Nephron progenitor cell (in vitro differentiated cells): ENCODE measurements around the gene TMOD1.

Experiments used
- DNase-seq: peaks from one replicate; pipeline ENCODE4 v3.0.0; 2021
- H3K27ac Mint-ChIP-seq: 2 replicates; pipeline ENCODE4 v1.8.0; 2021; ENCODE audit warnings: mild to moderate bottlenecking, moderate library complexity, mixed read lengths
- H3K27me3 Mint-ChIP-seq: 2 replicates; pipeline ENCODE4 v1.8.0; 2021; ENCODE audit warnings: mild to moderate bottlenecking, low read depth, mixed read lengths; ENCODE audit not compliant: poor library complexity
- H3K36me3 Mint-ChIP-seq: 2 replicates; pipeline ENCODE4 v1.8.0; 2021; ENCODE audit warnings: low read depth, mixed read lengths
- H3K4me1 Mint-ChIP-seq: 2 replicates; pipeline ENCODE4 v1.8.0; 2021; ENCODE audit warnings: mixed read lengths
- H3K4me3 Mint-ChIP-seq: 2 replicates; pipeline ENCODE4 v1.8.0; 2021; ENCODE audit warnings: mild to moderate bottlenecking, moderate library complexity, mixed read lengths
- H3K9me3 Mint-ChIP-seq: 2 replicates; pipeline ENCODE4 v1.8.0; 2021; ENCODE audit warnings: mild to moderate bottlenecking, moderate library complexity, mixed read lengths
- CTCF ChIP-seq: fragments of 200-600 bp; sonication (generic); IDR thresholded peaks from 2 replicates; pipeline ENCODE4 v1.5.0; 2021; ENCODE audit warnings: antibody characterized with exemption

The TMOD1 gene

GRCh38 chr9:97528529-97529230 is 27.2 kb downstream of the TMOD1 start:
- H3K36me3 Mint-ChIP-seq, result no peaks in the 10 kb centered on the region
- H3K9me3 Mint-ChIP-seq, result no peaks in the 10 kb centered on the region
- H3K4me3 Mint-ChIP-seq, result peak overlapping the region; percentile 32
- no peak for TF ChIP-seq CTCF
- peaks cover 36% of the 10 kb centered on the region for H3K27me3 Mint-ChIP-seq
- H3K4me1 Mint-ChIP-seq, result peaks cover 54% of the 10 kb centered on the region
- no peak for DNase-seq
- peak overlapping the region; percentile 84 for H3K27ac Mint-ChIP-seq

- no peaks in the 10 kb centered on the region for H3K36me3 Mint-ChIP-seq
- H3K4me3 Mint-ChIP-seq, result no peak overlapping the region
- peaks cover 29% of the 10 kb centered on the region for H3K27me3 Mint-ChIP-seq
- H3K9me3 Mint-ChIP-seq, result no peaks in the 10 kb centered on the region
- no peak for DNase-seq
- H3K27ac Mint-ChIP-seq, result peak overlapping the region; percentile 57
- H3K4me1 Mint-ChIP-seq, result peaks cover 55% of the 10 kb centered on the region
- no peak for TF ChIP-seq CTCF
Observed at GRCh38 chr9:97529363-97530076, 28.1 kb downstream of the TMOD1 start.

- DNase-seq, result no peak
- H3K4me1 Mint-ChIP-seq, result peaks cover 65% of the 10 kb centered on the region
- no peak for TF ChIP-seq CTCF
- H3K36me3 Mint-ChIP-seq, result no peaks in the 10 kb centered on the region
- peak overlapping the region; percentile 73 for H3K27ac Mint-ChIP-seq
- no peak overlapping the region for H3K4me3 Mint-ChIP-seq
- peaks cover 25% of the 10 kb centered on the region for H3K27me3 Mint-ChIP-seq
- no peaks in the 10 kb centered on the region for H3K9me3 Mint-ChIP-seq
Observed at GRCh38 chr9:97531888-97532376, 30.5 kb downstream of the TMOD1 start.

- DNase-seq, result no peak
- no peak overlapping the region for H3K27ac Mint-ChIP-seq
- H3K9me3 Mint-ChIP-seq, result no peaks in the 10 kb centered on the region
- peaks cover 25% of the 10 kb centered on the region for H3K27me3 Mint-ChIP-seq
- no peak for TF ChIP-seq CTCF
- no peak overlapping the region for H3K4me3 Mint-ChIP-seq
- no peaks in the 10 kb centered on the region for H3K36me3 Mint-ChIP-seq
- peaks cover 43% of the 10 kb centered on the region for H3K4me1 Mint-ChIP-seq
Observed at GRCh38 chr9:97534185-97534584, 32.7 kb downstream of the TMOD1 start.

GRCh38 chr9:97534961-97535594 is 33.6 kb downstream of the TMOD1 start:
- Mint-ChIP-seq H3K9me3 (no peaks in the 10 kb centered on the region), H3K27me3 (peaks cover 25% of the 10 kb centered on the region), H3K4me3 (no peak overlapping the region), H3K27ac (no peak overlapping the region), H3K4me1 (peaks cover 34% of the 10 kb centered on the region), H3K36me3 (no peaks in the 10 kb centered on the region)
- TF ChIP-seq CTCF, result no peak
- no peak for DNase-seq
